ENCODE results near the gene PRSS16. TPM values are rescaled to one million over a fixed set of nuclear protein-coding genes. Genes with fewer than 3 reads are reported as not detected.
"Not testable (repeated sequence)": the region's sequence is repeated elsewhere in the genome, so short reads cannot be mapped to it uniquely, and the experiment has no call there.

Gene PRSS16
- total RNA-seq, 4 donors from 2014 or later, result 0.84 to 2.5 TPM; not detected in 2

- DNase-seq (ENCODE audit: low spot score) (no peak), ATAC-seq (ENCODE audit: low FRiP score) (no peak)
- TF ChIP-seq, protein P1, sequence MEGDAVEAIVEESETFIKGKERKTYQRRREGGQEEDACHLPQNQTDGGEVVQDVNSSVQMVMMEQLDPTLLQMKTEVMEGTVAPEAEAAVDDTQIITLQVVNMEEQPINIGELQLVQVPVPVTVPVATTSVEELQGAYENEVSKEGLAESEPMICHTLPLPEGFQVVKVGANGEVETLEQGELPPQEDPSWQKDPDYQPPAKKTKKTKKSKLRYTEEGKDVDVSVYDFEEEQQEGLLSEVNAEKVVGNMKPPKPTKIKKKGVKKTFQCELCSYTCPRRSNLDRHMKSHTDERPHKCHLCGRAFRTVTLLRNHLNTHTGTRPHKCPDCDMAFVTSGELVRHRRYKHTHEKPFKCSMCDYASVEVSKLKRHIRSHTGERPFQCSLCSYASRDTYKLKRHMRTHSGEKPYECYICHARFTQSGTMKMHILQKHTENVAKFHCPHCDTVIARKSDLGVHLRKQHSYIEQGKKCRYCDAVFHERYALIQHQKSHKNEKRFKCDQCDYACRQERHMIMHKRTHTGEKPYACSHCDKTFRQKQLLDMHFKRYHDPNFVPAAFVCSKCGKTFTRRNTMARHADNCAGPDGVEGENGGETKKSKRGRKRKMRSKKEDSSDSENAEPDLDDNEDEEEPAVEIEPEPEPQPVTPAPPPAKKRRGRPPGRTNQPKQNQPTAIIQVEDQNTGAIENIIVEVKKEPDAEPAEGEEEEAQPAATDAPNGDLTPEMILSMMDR (IDR thresholded peaks at IDR 0.05), result no peak
These were observed 12.9 kb downstream of the PRSS16 start for GRCh38 chr6:27260369-27260768.

DNA sequence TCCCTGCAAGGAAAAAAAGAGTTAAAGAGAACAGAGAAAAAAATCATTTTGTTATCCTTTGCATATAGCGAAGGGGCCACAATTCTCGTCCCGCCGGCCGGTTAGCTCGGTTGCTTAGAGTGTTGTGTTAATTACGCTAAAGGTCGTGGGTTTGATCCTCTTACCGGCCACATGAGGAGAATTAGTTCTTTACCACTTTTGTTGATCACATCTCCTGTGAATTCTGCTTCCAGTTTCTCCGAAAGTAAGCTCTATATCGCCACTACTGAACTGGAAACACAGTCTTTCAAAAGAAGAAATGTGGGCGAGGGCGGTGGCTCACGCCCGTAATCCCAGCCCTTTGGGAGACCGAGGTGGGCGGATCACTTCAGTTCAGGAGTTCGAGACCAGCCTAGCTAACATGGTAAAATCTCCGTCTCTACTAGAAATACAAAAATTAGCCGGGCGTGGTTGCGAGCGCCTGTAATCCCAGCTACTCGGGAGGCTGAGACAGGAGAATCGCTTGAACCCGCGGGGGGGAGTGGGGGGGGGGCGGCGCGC lies 13.4 kb downstream of the PRSS16 start:
- ATAC-seq (ENCODE audit: low FRiP score), result no peak
- DNase-seq (ENCODE audit: low spot score), result no peak
- TF ChIP-seq, protein P1 (IDR thresholded peaks at IDR 0.05), result no peak

DNA sequence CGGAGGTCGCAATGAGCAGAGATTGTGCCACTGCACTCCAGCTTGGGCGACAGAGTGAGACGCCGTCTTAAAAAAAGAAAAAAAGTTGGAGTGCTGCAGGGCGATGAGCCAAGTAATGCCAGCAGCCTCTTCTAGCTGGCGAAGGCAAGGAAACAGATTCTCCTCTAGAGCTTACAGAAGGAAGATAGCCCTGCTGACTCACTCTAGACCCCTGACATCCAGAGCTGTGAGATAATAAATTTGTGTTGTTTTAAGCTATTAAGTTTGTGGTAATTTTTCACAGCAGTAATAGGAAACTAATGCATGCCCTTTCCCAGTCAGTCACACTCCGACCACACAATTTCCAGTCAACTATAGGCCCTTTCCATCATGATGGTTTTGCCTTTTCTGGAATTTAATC lies 16.4 kb downstream of the PRSS16 start:
- TF ChIP-seq, protein P1 (IDR thresholded peaks at IDR 0.05), result no peak
- no peak for ATAC-seq (ENCODE audit: low FRiP score)
- DNase-seq (ENCODE audit: low spot score), result no peak

DNA sequence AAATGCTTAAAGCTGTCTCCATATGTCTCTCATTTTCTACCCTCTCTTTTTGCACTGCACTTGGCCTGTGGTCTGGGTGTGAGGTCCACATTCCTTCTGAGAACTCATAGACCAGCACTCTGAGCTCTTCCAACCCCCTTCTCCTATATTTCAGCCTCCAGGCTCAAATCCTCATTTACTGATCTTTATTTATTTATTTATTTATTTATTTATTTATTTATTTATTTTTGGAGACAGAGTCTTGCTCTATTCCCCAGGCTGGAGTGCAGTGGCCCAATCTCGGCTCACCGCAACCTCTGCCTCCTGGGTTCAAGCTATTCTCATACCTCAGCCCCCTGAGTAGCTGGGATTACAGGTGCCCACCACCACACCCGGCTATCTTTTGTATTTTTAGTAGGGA lies 19.5 kb downstream of the PRSS16 start:
- not testable (repeated sequence) for DNase-seq (ENCODE audit: low spot score); ATAC-seq (ENCODE audit: low FRiP score)

DNA sequence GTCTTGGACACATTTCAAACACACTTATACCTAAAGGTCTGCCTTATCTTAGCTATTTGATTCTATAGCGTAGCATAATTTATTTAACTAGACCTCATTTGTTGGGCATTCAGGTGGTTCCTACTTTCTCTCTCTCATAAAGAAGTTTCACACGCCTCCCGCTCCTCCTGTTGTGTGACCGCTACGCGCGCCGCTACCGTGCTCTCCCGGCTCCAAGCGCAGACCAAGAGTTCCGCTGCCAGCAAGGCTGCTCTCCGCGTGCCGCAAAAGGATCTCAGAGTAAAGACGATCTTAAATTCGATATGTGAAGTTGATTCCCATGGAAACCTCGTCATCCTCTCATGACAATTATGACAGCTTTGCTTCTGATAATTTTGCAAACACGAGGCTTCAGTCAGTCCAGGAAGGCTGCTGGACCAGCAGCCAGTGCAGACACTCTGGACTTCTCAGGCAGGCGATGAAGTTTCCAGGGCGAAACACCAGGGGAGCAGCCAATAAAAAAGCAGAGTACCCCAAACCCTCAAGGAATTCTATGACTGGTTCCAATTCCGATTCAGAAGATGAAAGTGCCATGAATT lies 20.4 kb downstream of the PRSS16 start:
- ATAC-seq (ENCODE audit: low FRiP score) (no peak), DNase-seq (ENCODE audit: low spot score) (no peak)
- TF ChIP-seq, protein P1 (IDR thresholded peaks at IDR 0.05), result no peak

DNA sequence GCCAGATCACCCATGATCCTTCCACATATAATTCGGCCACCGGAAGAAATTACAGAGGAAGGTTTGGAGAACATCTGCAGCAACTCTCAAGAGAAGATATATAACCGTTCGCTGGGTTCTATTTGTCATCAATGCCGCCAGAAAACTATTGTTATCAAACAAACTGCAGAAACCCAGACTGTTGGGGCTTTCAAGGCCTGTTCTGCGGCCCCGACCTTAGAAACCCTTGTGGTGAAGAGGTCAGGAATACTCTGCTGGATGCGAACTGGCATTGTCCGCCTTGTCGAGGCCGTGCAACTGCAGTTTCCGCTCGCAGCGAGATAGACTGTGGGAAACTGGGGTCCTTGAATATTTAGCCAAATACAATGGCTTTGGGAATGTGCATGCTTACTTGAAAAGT lies 21.3 kb downstream of the PRSS16 start:
- no peak for ATAC-seq (ENCODE audit: low FRiP score)
- no peak for DNase-seq (ENCODE audit: low spot score)
- TF ChIP-seq, protein P1 (IDR thresholded peaks at IDR 0.05), result no peak

GRCh38 chr6:27273783-27274182 lies 26.3 kb downstream of the PRSS16 start:
- ATAC-seq (ENCODE audit: low FRiP score), result no peak
- no peak for DNase-seq (ENCODE audit: low spot score)
- TF ChIP-seq, protein P1 (IDR thresholded peaks at IDR 0.05), result no peak

Data from omental fat pad (tissue), 4 donors.